COLO668 (cell line): ENCODE data around the gene GAGE1.
"Not testable (repeated sequence)": the region's sequence is repeated elsewhere in the genome, so short reads cannot be mapped to it uniquely, and the experiment has no call there.

Experiments used
- DNase-seq: peaks from one replicate; lab custom pipeline; 2025; ENCODE audit not compliant: unreplicated experiment; lab: John Stamatoyannopoulos, UW

Gene GAGE1, protein sequence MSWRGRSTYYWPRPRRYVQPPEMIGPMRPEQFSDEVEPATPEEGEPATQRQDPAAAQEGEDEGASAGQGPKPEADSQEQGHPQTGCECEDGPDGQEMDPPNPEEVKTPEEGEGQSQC

GRCh38 chrX:49598720-49599119 lies at the start of gene GAGE1:
Gene GAGE1, plus strand, starts transcription at chrX:49599020. Its CDS starts 1,155 bp downstream, at chrX:49600175.
- DNase-seq: not testable (repeated sequence)

DNA sequence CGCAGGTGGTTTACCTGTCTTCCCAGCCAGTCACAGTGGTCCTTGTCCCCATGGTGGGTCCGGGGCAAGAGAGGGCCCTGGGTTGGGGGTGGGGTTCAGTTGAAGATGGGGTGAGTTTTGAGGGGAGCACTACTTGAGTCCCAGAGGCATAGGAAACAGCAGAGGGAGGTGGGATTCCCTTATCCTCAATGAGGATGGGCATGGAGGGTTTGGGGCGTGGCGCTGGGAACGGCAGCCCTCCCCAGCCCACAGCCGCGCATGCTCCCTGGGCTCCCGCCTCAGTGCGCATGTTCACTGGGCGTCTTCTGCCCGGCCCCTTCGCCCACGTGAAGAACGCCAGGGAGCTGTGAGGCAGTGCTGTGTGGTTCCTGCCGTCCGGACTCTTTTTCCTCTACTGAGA lies 47.8 kb upstream of the GAGE1 start, which contains the start of gene GAGE12E:
GAGE12E (plus strand) TSS at position 301 of the 400 bp plus-strand sequence. CDS start 1,155 bp downstream, outside the sequence.
- DNase-seq: not testable (repeated sequence)

DNA sequence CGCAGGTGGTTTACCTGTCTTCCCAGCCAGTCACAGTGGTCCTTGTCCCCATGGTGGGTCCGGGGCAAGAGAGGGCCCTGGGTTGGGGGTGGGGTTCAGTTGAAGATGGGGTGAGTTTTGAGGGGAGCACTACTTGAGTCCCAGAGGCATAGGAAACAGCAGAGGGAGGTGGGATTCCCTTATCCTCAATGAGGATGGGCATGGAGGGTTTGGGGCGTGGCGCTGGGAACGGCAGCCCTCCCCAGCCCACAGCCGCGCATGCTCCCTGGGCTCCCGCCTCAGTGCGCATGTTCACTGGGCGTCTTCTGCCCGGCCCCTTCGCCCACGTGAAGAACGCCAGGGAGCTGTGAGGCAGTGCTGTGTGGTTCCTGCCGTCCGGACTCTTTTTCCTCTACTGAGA lies 38.3 kb upstream of the GAGE1 start, which contains the start of gene GAGE12F:
GAGE12F (plus strand) TSS at position 301 of the 400 bp plus-strand sequence. CDS start 1,155 bp downstream, outside the sequence.
- DNase-seq: not testable (repeated sequence)

- DNase-seq: not testable (repeated sequence)
These were observed 30.1 kb upstream of the GAGE1 start for GRCh38 chrX:49568728-49569127.

- not testable (repeated sequence) for DNase-seq
These were observed 29.7 kb upstream of the GAGE1 start for GRCh38 chrX:49569152-49569551.

DNA sequence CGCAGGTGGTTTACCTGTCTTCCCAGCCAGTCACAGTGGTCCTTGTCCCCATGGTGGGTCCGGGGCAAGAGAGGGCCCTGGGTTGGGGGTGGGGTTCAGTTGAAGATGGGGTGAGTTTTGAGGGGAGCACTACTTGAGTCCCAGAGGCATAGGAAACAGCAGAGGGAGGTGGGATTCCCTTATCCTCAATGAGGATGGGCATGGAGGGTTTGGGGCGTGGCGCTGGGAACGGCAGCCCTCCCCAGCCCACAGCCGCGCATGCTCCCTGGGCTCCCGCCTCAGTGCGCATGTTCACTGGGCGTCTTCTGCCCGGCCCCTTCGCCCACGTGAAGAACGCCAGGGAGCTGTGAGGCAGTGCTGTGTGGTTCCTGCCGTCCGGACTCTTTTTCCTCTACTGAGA lies 28.7 kb upstream of the GAGE1 start, which contains the start of gene GAGE12G:
GAGE12G (plus strand) TSS at position 301 of the 400 bp plus-strand sequence. CDS start 1,155 bp downstream, outside the sequence.
- DNase-seq: not testable (repeated sequence)

DNA sequence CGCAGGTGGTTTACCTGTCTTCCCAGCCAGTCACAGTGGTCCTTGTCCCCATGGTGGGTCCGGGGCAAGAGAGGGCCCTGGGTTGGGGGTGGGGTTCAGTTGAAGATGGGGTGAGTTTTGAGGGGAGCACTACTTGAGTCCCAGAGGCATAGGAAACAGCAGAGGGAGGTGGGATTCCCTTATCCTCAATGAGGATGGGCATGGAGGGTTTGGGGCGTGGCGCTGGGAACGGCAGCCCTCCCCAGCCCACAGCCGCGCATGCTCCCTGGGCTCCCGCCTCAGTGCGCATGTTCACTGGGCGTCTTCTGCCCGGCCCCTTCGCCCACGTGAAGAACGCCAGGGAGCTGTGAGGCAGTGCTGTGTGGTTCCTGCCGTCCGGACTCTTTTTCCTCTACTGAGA lies 19.2 kb upstream of the GAGE1 start, which contains the start of gene GAGE12H:
GAGE12H (plus strand) TSS at position 301 of the 400 bp plus-strand sequence. CDS start 1,155 bp downstream, outside the sequence.
- DNase-seq: not testable (repeated sequence)

DNA sequence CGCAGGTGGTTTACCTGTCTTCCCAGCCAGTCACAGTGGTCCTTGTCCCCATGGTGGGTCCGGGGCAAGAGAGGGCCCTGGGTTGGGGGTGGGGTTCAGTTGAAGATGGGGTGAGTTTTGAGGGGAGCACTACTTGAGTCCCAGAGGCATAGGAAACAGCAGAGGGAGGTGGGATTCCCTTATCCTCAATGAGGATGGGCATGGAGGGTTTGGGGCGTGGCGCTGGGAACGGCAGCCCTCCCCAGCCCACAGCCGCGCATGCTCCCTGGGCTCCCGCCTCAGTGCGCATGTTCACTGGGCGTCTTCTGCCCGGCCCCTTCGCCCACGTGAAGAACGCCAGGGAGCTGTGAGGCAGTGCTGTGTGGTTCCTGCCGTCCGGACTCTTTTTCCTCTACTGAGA lies 9.6 kb upstream of the GAGE1 start, which contains the start of gene GAGE2A:
GAGE2A (plus strand) TSS at position 301 of the 400 bp plus-strand sequence. CDS start 1,155 bp downstream, outside the sequence.
- DNase-seq: not testable (repeated sequence)

- DNase-seq: not testable (repeated sequence)
These were observed 8.9 kb upstream of the GAGE1 start for GRCh38 chrX:49589769-49590478.

DNA sequence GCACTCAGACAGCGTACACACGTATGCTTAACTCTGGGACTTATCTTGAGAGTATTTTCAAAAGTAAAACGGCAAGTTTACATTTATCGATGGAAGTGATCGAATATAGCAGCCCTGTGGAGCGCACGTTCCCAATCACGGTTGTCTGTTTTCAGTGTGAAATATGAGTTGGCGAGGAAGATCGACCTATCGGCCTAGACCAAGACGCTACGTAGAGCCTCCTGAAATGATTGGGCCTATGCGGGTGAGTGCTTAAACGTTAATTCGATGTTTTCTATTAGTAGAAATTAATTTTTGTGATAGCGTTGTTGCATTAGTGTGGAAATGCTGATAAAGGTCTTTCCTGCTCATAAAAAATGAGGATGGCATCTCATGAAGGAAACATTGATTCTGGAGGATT lies 8.3 kb upstream of the GAGE1 start:
- not testable (repeated sequence) for DNase-seq

GRCh38 chrX:49610718-49611310 lies 12.0 kb downstream of the GAGE1 start:
- no peak for DNase-seq

DNA sequence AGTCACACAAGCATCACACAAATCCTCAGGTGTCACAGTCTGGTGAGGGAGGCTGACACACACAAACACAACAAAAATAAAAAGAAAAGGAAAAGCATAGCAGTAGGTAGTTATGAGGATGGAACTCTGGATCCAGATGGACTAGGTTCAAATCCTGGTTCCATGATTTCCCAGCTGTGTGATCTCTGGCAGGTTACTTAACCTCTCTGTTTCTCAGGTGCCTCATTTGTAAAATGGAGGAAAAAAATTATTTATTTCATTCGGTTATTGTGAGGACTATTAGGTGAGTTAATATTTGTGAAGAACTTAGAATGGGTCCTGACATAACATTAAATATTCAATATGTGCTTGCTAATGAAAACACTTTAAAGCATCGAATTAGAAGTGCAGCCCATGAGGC lies 19.8 kb downstream of the GAGE1 start:
- no peak for DNase-seq

- DNase-seq: peak; percentile 0
These were observed 28.4 kb downstream of the GAGE1 start for GRCh38 chrX:49627086-49627777.

DNA sequence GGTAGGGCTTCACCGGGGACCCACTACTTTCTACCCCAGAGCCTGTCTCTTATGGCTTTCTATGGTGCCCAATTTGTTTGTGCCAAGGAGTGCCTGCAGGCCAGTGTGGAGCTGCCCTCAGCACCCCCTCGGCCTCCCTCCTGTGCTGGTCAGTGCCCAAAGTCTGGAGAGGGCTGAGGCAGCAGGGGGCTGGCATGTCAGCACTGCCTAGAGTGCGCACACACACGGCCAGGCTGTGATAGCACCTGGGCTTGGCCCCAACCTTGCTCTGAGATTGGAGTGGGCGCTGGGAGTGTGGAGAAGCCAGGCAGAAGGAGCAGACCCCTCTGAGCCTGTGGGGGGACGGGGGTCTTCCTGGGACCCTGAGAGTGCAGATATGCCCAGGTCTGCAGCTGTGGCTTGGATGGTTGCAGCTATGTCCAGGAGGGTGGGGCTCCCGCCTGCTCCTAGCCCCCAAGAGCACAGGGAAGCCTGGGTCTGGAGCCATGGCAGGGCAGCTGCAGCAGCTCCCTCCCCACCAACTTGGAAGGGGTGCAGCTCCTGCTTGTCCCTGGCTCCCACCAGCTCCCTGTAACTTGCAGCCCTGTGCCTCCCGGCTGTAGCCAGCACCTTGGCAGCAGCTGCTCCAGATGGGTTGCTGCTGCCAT lies 46.3 kb downstream of the GAGE1 start:
- no peak for DNase-seq

- no peak for DNase-seq
These were observed 57.7 kb downstream of the GAGE1 start for GRCh38 chrX:49656533-49656932.
